Esophagus muscularis mucosa (tissue), 4 donors: ENCODE measurements around the gene CCDC39. TPM values are rescaled to one million over a fixed set of nuclear protein-coding genes. Genes with fewer than 3 reads are reported as not detected.

ENCODE experiments used
- DNase-seq: peaks from one replicate; pipeline ENCODE4 v3.0.0-alpha.2; 2017; ENCODE audit errors: extremely low spot score
- H3K27ac ChIP-seq, 4 donors: fragments of 200-600 bp; sonication (generic); replicated peaks in 1 of 4; 1 replicate in 3 of 4; 2 replicates in 1 of 4; pipeline ENCODE4 v1.5.1; 2016 to 2019; ENCODE audit warnings: mild to moderate bottlenecking in 1 of 4
- H3K27me3 ChIP-seq, 4 donors: fragments of 200-600 bp; sonication (generic); one replicate each; pipeline versions ENCODE4 v1.5.1 to v1.6.0; 2016 to 2019
- H3K36me3 ChIP-seq, 4 donors: fragments of 200-600 bp; sonication (generic); one replicate each; pipeline ENCODE4 v1.5.1; 2016 to 2019
- H3K4me1 ChIP-seq, 4 donors: fragments of 200-600 bp; sonication (generic); one replicate each; pipeline ENCODE4 v1.5.1; 2016 to 2019
- H3K4me3 ChIP-seq, 4 donors: fragments of 200-600 bp; sonication (generic); 1 replicate in 2 of 4; 2 replicates in 2 of 4; pipeline ENCODE4 v1.5.1; 2016 to 2019; ENCODE audit warnings: mild to moderate bottlenecking in 4 of 4, moderate library complexity in 1 of 4
- H3K9me3 ChIP-seq, 4 donors: fragments of 200-600 bp; sonication (generic); 1 replicate in 3 of 4; 2 replicates in 1 of 4; pipeline ENCODE4 v1.5.1; 2016 to 2019
- EP300 ChIP-seq: sonication (generic); formaldehyde crosslinking; IDR thresholded peaks from one replicate; pipeline ENCODE4 v1.6.1; 2017; ENCODE audit warnings: antibody characterized with exemption
- POLR2A ChIP-seq: fragments of 450-650 bp; IDR thresholded peaks from one replicate; pipeline ENCODE4 v1.6.1; 2017; ENCODE audit warnings: antibody characterized with exemption, moderate library complexity, mild to moderate bottlenecking, low read depth
- POLR2AphosphoS5 ChIP-seq, 2 donors: sonication (generic); formaldehyde crosslinking; IDR thresholded peaks; one replicate each; pipeline ENCODE4 v1.6.1; 2017; ENCODE audit warnings: antibody characterized with exemption in 2 of 2
- WGBS: methylation state at CpG from one replicate; pipeline ENCODE4 v1.1.5; 2018; 5-methylcytosine and 5-hydroxymethylcytosine counted together
- intact Hi-C: fragments of 100-400 bp; cut with DNase I; formaldehyde crosslinking; loops from one replicate; pipeline ENCODE4 v1.15.1; 2023
- total RNA-seq, 4 donors: library from RNA; depleted of rRNA; stranded (reverse); fragments of >200 nt; gene quantifications; one replicate each; pipeline versions ENCODE4 v1.1.0 to v1.2.1, GENCODE V29; 2016
- TF ChIP-seq, protein P1 (sequence below), 3 experiments: fragments of 200-600 bp in 2 of 3; fragments of 450-650 bp in 1 of 3; sonication (generic) in 2 of 3; IDR thresholded peaks; one replicate each; pipeline ENCODE4 v1.5.1; 2017 to 2019; ENCODE audit warnings: antibody characterized with exemption in 3 of 3, mild to moderate bottlenecking in 2 of 3, moderate library complexity in 1 of 3

The CCDC39 gene
- total RNA-seq, 4 donors from 2014 or later, result under 0.01 to 0.17 TPM; not detected in 2

DNA sequence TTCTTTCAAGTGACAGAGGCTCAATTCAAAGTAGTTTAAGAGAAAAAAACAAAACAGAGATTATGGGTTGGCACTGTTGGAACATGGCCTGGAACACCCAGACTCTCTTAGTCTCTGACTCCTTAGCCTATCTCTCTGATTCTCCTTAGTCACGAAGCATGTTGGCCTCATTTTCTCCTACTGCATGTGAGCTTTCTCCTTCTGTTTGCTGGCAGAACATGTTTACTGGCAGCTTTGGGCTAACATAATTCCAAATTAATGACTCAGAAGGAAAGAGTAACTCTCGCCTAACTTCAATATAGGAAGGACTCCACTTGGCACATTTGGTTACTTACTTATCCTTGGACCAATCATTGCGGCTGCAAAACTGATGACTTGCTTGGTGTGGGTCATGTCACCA is 21.7 kb upstream of the CCDC39 start:
- WGBS, result 72% methylated on average over 3 of the region's 3 CpGs
- H3K36me3 ChIP-seq, result no peaks in the 10 kb centered on the region
- no peak for TF ChIP-seq POLR2AphosphoS5 (IDR thresholded peaks at IDR 0.05)
- TF ChIP-seq, protein P1, sequence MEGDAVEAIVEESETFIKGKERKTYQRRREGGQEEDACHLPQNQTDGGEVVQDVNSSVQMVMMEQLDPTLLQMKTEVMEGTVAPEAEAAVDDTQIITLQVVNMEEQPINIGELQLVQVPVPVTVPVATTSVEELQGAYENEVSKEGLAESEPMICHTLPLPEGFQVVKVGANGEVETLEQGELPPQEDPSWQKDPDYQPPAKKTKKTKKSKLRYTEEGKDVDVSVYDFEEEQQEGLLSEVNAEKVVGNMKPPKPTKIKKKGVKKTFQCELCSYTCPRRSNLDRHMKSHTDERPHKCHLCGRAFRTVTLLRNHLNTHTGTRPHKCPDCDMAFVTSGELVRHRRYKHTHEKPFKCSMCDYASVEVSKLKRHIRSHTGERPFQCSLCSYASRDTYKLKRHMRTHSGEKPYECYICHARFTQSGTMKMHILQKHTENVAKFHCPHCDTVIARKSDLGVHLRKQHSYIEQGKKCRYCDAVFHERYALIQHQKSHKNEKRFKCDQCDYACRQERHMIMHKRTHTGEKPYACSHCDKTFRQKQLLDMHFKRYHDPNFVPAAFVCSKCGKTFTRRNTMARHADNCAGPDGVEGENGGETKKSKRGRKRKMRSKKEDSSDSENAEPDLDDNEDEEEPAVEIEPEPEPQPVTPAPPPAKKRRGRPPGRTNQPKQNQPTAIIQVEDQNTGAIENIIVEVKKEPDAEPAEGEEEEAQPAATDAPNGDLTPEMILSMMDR (IDR thresholded peaks at IDR 0.05), result no peak
- no peak for TF ChIP-seq POLR2A
- no peak for TF ChIP-seq EP300
- H3K4me1 ChIP-seq, result no peaks in the 10 kb centered on the region
- no peaks in the 10 kb centered on the region for H3K9me3 ChIP-seq
- intact Hi-C loops, result no loop called here
- DNase-seq, result no peak
- no peak overlapping the region for H3K27ac ChIP-seq
- peaks cover 0 to 5% (median 0%) of the 10 kb centered on the region in 4 donors for H3K27me3 ChIP-seq
- H3K4me3 ChIP-seq, result no peak overlapping the region

DNA sequence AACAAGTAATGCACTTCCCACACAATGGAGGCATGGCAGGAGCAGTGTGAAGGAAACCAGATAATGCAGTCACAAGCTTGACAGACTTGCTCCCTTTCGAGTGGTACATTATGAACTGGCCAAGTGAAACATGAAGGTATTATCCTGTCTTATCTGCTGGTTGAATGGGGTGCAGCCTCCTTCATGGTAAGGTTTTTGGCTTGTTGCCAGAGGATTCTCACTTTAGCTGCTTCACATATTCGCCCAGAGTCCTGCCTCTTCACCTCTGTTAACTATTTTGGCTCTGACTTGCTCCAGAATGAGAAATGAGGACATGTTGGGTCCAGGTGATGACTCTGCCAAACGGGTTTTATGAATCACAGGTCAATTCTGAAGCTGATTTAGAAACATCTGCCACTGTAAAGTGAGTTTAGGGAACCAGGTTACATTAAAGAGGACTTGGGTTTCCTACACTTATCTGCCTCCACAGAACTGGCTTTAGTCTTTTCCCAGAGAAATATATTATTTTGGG is 19.5 kb upstream of the CCDC39 start:
- Histone ChIP-seq H3K27me3 (peaks cover 0 to 9% (median 0%) of the 10 kb centered on the region in 4 donors), H3K9me3 (no peaks in the 10 kb centered on the region), H3K27ac (no peak overlapping the region), H3K36me3 (no peaks in the 10 kb centered on the region), H3K4me3 (no peak overlapping the region), H3K4me1 (no peaks in the 10 kb centered on the region)
- no peak for DNase-seq
- intact Hi-C loops, result no loop called here
- 53% methylated on average over 3 of the region's 3 CpGs for WGBS
- no peak for TF ChIP-seq POLR2AphosphoS5 (IDR thresholded peaks at IDR 0.05)
- TF ChIP-seq POLR2A, result no peak
- TF ChIP-seq, protein P1 (IDR thresholded peaks at IDR 0.05), result no peak
- no peak for TF ChIP-seq EP300

DNA sequence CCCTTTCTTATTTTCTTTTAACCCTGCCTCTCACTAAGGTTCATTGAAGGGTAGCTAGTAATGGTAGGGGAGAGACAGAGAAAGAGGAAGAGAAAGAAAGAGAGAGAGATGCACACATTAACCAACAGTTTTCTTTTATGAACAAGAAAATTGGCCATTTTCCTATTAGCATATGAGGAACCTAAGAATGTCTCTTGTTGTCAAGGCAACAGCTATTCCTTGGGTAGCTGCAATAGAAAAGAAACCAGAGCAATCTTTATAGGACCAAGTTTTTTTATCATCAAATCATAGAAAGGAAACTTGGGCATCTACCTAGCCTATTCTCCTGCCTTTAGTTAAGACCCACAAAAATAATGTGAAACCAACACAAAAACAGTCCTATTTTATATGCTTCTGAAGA is 15.0 kb upstream of the CCDC39 start:
- Histone ChIP-seq H3K4me3 (no peak overlapping the region), H3K27me3 (peaks cover 0 to 17% (median 0%) of the 10 kb centered on the region in 4 donors), H3K36me3 (no peaks in the 10 kb centered on the region), H3K9me3 (no peaks in the 10 kb centered on the region), H3K27ac (no peak overlapping the region), H3K4me1 (no peaks in the 10 kb centered on the region)
- TF ChIP-seq, protein P1 (IDR thresholded peaks at IDR 0.05), result no peak
- TF ChIP-seq POLR2AphosphoS5 (IDR thresholded peaks at IDR 0.05) (no peak), POLR2A (no peak), EP300 (no peak)
- intact Hi-C loops, result no loop called here
- DNase-seq, result no peak

DNA sequence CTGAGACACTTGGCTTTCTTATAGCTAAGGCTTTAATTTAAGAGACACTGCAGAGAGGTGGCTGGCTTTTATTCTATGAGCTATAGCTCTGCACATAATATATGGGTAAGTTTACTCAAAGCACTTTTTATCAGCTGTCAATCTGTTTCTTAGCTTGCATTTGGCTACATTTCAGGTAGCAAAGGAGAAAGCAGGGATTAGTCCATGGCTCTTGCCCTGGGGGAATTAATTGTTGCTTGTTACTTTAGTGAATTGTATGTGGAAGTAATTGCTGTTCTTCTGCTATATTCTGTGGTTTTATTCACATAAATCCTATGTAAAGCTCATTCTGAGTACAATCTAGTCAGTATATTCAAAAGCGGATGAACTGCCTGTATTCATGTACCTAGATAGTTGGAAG is 14.4 kb upstream of the CCDC39 start:
- intact Hi-C loops, result no loop called here
- 96% methylated on average over 1 of the region's 1 CpG for WGBS
- DNase-seq, result no peak
- Histone ChIP-seq H3K27ac (no peak overlapping the region), H3K27me3 (peaks cover 0 to 18% (median 0%) of the 10 kb centered on the region in 4 donors), H3K4me3 (no peak overlapping the region), H3K9me3 (no peaks in the 10 kb centered on the region), H3K36me3 (no peaks in the 10 kb centered on the region), H3K4me1 (no peaks in the 10 kb centered on the region)
- TF ChIP-seq EP300 (no peak), POLR2A (no peak), POLR2AphosphoS5 (IDR thresholded peaks at IDR 0.05) (no peak)
- TF ChIP-seq, protein P1 (IDR thresholded peaks at IDR 0.05), result no peak

DNA sequence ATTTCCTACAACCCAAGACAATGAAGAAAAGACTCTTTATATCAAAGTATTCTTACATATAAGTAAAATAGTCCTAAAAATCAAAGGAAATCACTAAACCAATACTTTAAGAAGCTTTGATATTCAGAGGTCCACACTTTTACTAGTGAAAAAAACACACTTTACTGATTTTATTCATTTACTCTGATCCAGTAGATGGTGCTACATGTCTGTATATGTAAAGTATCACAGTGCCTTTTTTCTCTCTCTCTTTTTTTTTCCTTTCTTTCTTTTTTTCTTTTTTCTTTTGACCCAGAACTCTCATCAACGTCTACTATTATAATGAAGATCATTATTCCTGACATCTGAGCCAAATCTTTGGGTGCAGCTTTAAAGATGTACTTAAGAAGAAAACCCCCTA is 10.8 kb upstream of the CCDC39 start:
- Histone ChIP-seq H3K4me1 (no peaks in the 10 kb centered on the region), H3K27me3 (peaks cover 0 to 26% (median 0%) of the 10 kb centered on the region in 4 donors), H3K27ac (no peak overlapping the region), H3K4me3 (no peak overlapping the region), H3K36me3 (no peaks in the 10 kb centered on the region), H3K9me3 (no peaks in the 10 kb centered on the region)
- WGBS, result 9% methylated on average over 1 of the region's 1 CpG
- no peak for DNase-seq
- TF ChIP-seq POLR2AphosphoS5 (IDR thresholded peaks at IDR 0.05) (no peak), EP300 (no peak)
- intact Hi-C loops, result no loop called here
